Measurements from ENCODE around the gene LAPTM5.
A peak's percentile ranks its signal among the peaks of the same experiment; 100 is the strongest.

GRCh38 chr1:30776097-30777059 lies 18.8 kb upstream of the LAPTM5 start:
- no peak for TF ChIP-seq CTCF (tag by site-specific recombination; IDR thresholded peaks at IDR 0.05)
- TF ChIP-seq PRDM1 (tag by site-specific recombination; IDR thresholded peaks at IDR 0.05): peak; percentile 100

All from HEK293 (cell line).